NT2/D1 (cell line): ENCODE measurements around the gene TRIM43.
"Not testable (repeated sequence)": the region's sequence is repeated elsewhere in the genome, so short reads cannot be mapped to it uniquely, and the experiment has no call there.

Experiments used
- YY1 ChIP-seq: IDR thresholded peaks from 2 replicates; pipeline ENCODE4 v1.6.1; 2011; ENCODE audit not compliant: insufficient read length, insufficient read depth
- ZNF274 ChIP-seq: IDR thresholded peaks from 2 replicates; pipeline ENCODE4 v1.6.1; 2011; ENCODE audit warnings: mild to moderate bottlenecking, low read depth, low read length

- not testable (repeated sequence) for TF ChIP-seq YY1, ZNF274
Measured at GRCh38 chr2:95589777-95590536, 1.8 kb upstream of the TRIM43 start.
